K562 treated with DMSO at 1 percent for 48 hours (cell line): ENCODE results near the gene ATF1. TPM values are rescaled to one million over a fixed set of nuclear protein-coding genes. Genes with fewer than 3 reads are reported as not detected.

Experiments used
- total RNA-seq: library from RNA; unstranded; fragments of 300-600 nt; gene quantifications from 2 replicates; pipeline ENCODE4 v1.2.3, GENCODE V29; 2022; ENCODE audit warnings: low replicate concordance; ENCODE audit errors: extremely low read depth

The ATF1 gene
- total RNA-seq: not detected in 2 replicates

GRCh38 chr12:50763639-50764285 is at the start of gene ATF1:
ATF1 (plus strand) TSS chr12:50764101; CDS start chr12:50780146, 16,045 bp downstream.

GRCh38 chr12:50842637-50843493 is 79.0 kb downstream of the ATF1 start, which contains the start of gene TMPRSS12:
TMPRSS12 (plus strand) TSS chr12:50842926; CDS start chr12:50842965, 39 bp downstream.

Other genes with a start within 250 kb of the ATF1 start
- gene TMPRSS12, start 78.8 kb downstream of the ATF1 start, total RNA-seq: not detected in 2 replicates
- not detected in 2 replicates for gene HIGD1C, start 188.4 kb downstream of the ATF1 start, total RNA-seq